GM12891 (cell line): ENCODE results near the gene DTHD1.

Experiments
- POLR2A ChIP-seq: IDR thresholded peaks from 2 replicates; pipeline ENCODE4 v1.6.1; 2011; ENCODE audit warnings: low read depth, low read length, control low read depth
- POU2F2 ChIP-seq: IDR thresholded peaks from 2 replicates; pipeline ENCODE4 v1.6.1; 2011; ENCODE audit warnings: low read depth, mild to moderate bottlenecking, control low read depth, low read length, moderate library complexity
- SPI1 ChIP-seq: IDR thresholded peaks from 2 replicates; pipeline ENCODE4 v1.6.1; 2011; ENCODE audit warnings: low read depth, low read length, control low read depth
- TAF1 ChIP-seq: IDR thresholded peaks from 2 replicates; pipeline ENCODE4 v1.6.1; 2011; ENCODE audit warnings: low read depth, low read length, control low read depth

GRCh38 chr4:36282503-36283030 is 1.2 kb downstream of the DTHD1 start:
- TF ChIP-seq POU2F2 (no peak), TAF1 (no peak), POLR2A (no peak), SPI1 (no peak)
